Measurements from ENCODE around the gene SCO1. TPM values are rescaled to one million over a fixed set of nuclear protein-coding genes. Genes with fewer than 3 reads are reported as not detected.

Gene SCO1
- total RNA-seq, 1 experiment from 2014 or later: 60.3 TPM

DNA sequence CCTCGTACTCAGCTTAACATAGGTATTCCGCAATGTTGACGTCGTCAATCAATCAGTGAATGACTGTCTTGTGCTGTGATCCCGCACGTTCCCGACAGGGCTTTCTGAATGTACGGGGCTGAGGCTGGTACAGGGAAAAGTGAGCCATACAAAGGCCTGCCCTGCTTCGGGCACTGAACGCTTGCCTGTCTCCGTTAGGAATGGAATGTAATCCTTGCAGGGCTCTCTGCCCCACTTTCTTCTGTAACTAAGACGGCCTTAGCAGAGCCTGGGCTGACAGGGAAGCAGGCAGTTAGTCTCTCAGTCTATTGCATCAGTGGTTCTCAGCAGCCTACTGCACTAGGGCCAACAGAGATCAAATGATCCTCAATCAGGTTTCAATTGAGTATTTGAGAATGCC lies 24.0 kb downstream of the SCO1 start:
- peak overlapping the region in 2 of 3 experiments; percentile 49 to 87; a peak in 3 of 7 replicates for H3K27ac Mint-ChIP-seq
- no peak overlapping the region for H3T11ph ChIP-seq (ENCODE audit: low read length)
- no peak overlapping the region for H3K18ac ChIP-seq (ENCODE audit: insufficient read length, low read depth, low read length)
- H3K56ac ChIP-seq (ENCODE audit: insufficient read length, low read depth, low read length): no peak overlapping the region
- no peak overlapping the region for H2BK12ac ChIP-seq (ENCODE audit: insufficient read length, low read depth, low read length)
- no peak overlapping the region for H3K4me3 Mint-ChIP-seq
- no peak overlapping the region for H2BK5ac ChIP-seq (ENCODE audit: insufficient read length, low read length)
- H2BK120ac ChIP-seq (ENCODE audit: low read depth, low read length, poor library complexity, severe bottlenecking): no peak overlapping the region
- no peak overlapping the region for H2AK5ac ChIP-seq (ENCODE audit: insufficient read length, low read length)
- no peaks in the 10 kb centered on the region for H3K27me3 ChIP-seq (ENCODE audit: insufficient read depth, low read length)
- H3K4me2 ChIP-seq (ENCODE audit: insufficient read depth, insufficient read length, low read length): no peak overlapping the region
- TF ChIP-seq, protein P1, sequence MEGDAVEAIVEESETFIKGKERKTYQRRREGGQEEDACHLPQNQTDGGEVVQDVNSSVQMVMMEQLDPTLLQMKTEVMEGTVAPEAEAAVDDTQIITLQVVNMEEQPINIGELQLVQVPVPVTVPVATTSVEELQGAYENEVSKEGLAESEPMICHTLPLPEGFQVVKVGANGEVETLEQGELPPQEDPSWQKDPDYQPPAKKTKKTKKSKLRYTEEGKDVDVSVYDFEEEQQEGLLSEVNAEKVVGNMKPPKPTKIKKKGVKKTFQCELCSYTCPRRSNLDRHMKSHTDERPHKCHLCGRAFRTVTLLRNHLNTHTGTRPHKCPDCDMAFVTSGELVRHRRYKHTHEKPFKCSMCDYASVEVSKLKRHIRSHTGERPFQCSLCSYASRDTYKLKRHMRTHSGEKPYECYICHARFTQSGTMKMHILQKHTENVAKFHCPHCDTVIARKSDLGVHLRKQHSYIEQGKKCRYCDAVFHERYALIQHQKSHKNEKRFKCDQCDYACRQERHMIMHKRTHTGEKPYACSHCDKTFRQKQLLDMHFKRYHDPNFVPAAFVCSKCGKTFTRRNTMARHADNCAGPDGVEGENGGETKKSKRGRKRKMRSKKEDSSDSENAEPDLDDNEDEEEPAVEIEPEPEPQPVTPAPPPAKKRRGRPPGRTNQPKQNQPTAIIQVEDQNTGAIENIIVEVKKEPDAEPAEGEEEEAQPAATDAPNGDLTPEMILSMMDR (conservative IDR thresholded peaks at IDR 0.05): no peak
- no peak overlapping the region for H4K5ac ChIP-seq (ENCODE audit: insufficient read length, low read depth, low read length)
- no peak overlapping the region for H3K14ac ChIP-seq (ENCODE audit: insufficient read depth, low read length)
- WGBS (ENCODE audit: extremely low coverage, insufficient read length, low lambda C conversion rate): no CpG with 5 or more reads among the region's 12 CpGs
- no peak overlapping the region for H4K91ac ChIP-seq (ENCODE audit: insufficient read length, low read depth, low read length)
- no peaks in the 10 kb centered on the region for H3K9me3 ChIP-seq (ENCODE audit: control insufficient read depth, low read depth, low read length)
- H2AFZ ChIP-seq (ENCODE audit: low read length): no peak overlapping the region
- H3K23ac ChIP-seq (ENCODE audit: insufficient read length, low read depth, low read length): no peak overlapping the region
- H3K36me3 Mint-ChIP-seq (ENCODE audit: insufficient read depth in 1 of 3, low read depth in 3 of 3): peaks cover 3 to 48% (median 24%) of the 10 kb centered on the region in 3 experiments; a peak in 6 of 7 replicates
- no peak overlapping the region for H2BK20ac ChIP-seq (ENCODE audit: low read depth, low read length, poor library complexity, severe bottlenecking)
- H3K4me1 Mint-ChIP-seq: no peaks in the 10 kb centered on the region
- no peaks in the 10 kb centered on the region for H4K20me1 ChIP-seq (ENCODE audit: control insufficient read depth, insufficient read depth, insufficient read length)
- H3K9ac ChIP-seq (ENCODE audit: extremely low read depth, insufficient read length, low read length): no peak overlapping the region
- no peaks in the 10 kb centered on the region for H3K23me2 ChIP-seq (ENCODE audit: insufficient read length, low read depth, low read length, poor library complexity, severe bottlenecking)
- H3K27ac ChIP-seq (ENCODE audit: insufficient read length, low read depth, low read length): no peak overlapping the region
- no peak overlapping the region for H3K4ac ChIP-seq (ENCODE audit: low read depth, low read length)
- no peaks in the 10 kb centered on the region for H3K27me3 Mint-ChIP-seq (ENCODE audit: low read depth)
- no peaks in the 10 kb centered on the region for H3K4me1 ChIP-seq (ENCODE audit: insufficient read depth, low read length)
- no peaks in the 10 kb centered on the region for H3K79me1 ChIP-seq (ENCODE audit: insufficient read depth, low read depth, low read length, poor library complexity, severe bottlenecking)
- H3K9me3 Mint-ChIP-seq: no peaks in the 10 kb centered on the region
- H2BK15ac ChIP-seq (ENCODE audit: low read depth, low read length): no peak overlapping the region
- no peak overlapping the region for H4K8ac ChIP-seq (replicated peaks; ENCODE audit: insufficient read length, low read depth, low read length)
- DNase-seq: no peak
- no peaks in the 10 kb centered on the region for H3K79me2 ChIP-seq (ENCODE audit: insufficient read depth, low read length)
